Right lobe of liver (tissue), 4 donors: ENCODE data around the gene NDRG2.

Source experiments
- CTCF ChIP-seq, 4 donors: fragments of 200-600 bp in 3 of 4; fragments of 450-650 bp in 1 of 4; IDR thresholded peaks; one replicate each; pipeline versions ENCODE4 v1.5.1 to v1.8.0; 2016 to 2022; ENCODE audit warnings: antibody characterized with exemption in 4 of 4, mild to moderate bottlenecking in 2 of 4
- POLR2A ChIP-seq: fragments of 450-650 bp; IDR thresholded peaks from one replicate; pipeline ENCODE4 v1.6.1; 2017; ENCODE audit warnings: antibody characterized with exemption, mild to moderate bottlenecking
- donor health status: DM: no; HTN: no; CAD: no.
- donor health status: DM: no; HTN: no; CAD: no.
- donor health status: DM: no; HTN: yes; CAD: no.

- TF ChIP-seq POLR2A (no peak), CTCF (IDR thresholded peaks at IDR 0.05) (no peak)
Measured at GRCh38 chr14:21043387-21043973, 18.6 kb upstream of the NDRG2 start.
